Lung (tissue), 12 donors: ENCODE results near the gene TMCC1. TPM values are rescaled to one million over a fixed set of nuclear protein-coding genes. Genes with fewer than 3 reads are reported as not detected.

Experiments
- ATAC-seq: fragments of 200-7000 bp; cut with Tn5 transposase; one replicate; pipeline ENCODE4 v1.9.1; 2020; ENCODE audit warnings: moderate number of reproducible peaks; ENCODE audit not compliant: insufficient read depth, low FRiP score
- DNase-seq, 3 donors: peaks; one replicate each; pipeline ENCODE4 v3.0.0-alpha.2; 2013 to 2017
- H3K27ac ChIP-seq, 2 donors: one replicate each; pipeline ENCODE4 v1.5.1; 2013; ENCODE audit warnings: mild to moderate bottlenecking in 2 of 2, moderate library complexity in 2 of 2, control low read depth in 1 of 2, inconsistent platforms in 1 of 2, low read depth in 1 of 2, low read length in 1 of 2
- H3K27me3 ChIP-seq, 3 donors: one replicate each; pipeline ENCODE4 v1.5.1; 2013; ENCODE audit warnings: low read length in 2 of 3; ENCODE audit not compliant: control insufficient read depth in 3 of 3, insufficient read depth in 3 of 3
- H3K36me3 ChIP-seq, 4 donors: one replicate each; pipeline ENCODE4 v1.5.1; 2013; ENCODE audit warnings: low read length in 4 of 4, mild to moderate bottlenecking in 1 of 4, moderate library complexity in 1 of 4; ENCODE audit not compliant: control insufficient read depth in 4 of 4, insufficient read depth in 4 of 4
- H3K4me1 ChIP-seq, 5 donors: one replicate each; pipeline ENCODE4 v1.5.1; 2013; ENCODE audit warnings: low read length in 5 of 5, mild to moderate bottlenecking in 2 of 5, moderate library complexity in 1 of 5; ENCODE audit not compliant: control insufficient read depth in 5 of 5, insufficient read depth in 5 of 5
- H3K4me3 ChIP-seq: one replicate; pipeline ENCODE4 v1.5.1; 2013; ENCODE audit warnings: mild to moderate bottlenecking, control low read depth, moderate library complexity
- H3K9ac ChIP-seq, 2 donors: one replicate each; pipeline ENCODE4 v1.5.1; 2013; ENCODE audit warnings: low read length in 2 of 2, control low read depth in 1 of 2; ENCODE audit not compliant: insufficient read depth in 1 of 2
- H3K9me3 ChIP-seq, 4 donors: one replicate each; pipeline ENCODE4 v1.5.1; 2013; ENCODE audit warnings: low read length in 3 of 4, mild to moderate bottlenecking in 1 of 4, moderate library complexity in 1 of 4; ENCODE audit not compliant: control insufficient read depth in 4 of 4, insufficient read depth in 3 of 4
- WGBS, 2 donors: extraction: QIAGEN DNeasy Blood & Tissue Kit; methylation state at CpG; one replicate each; pipeline ENCODE4 v1.1.7; 2013; 5-methylcytosine and 5-hydroxymethylcytosine counted together
- polyA plus RNA-seq, 2 donors: library from polyadenylated mRNA; stranded (reverse); fragments of 200-250 nt; gene quantifications; one replicate each; pipeline ENCODE4 v1.2.1, GENCODE V29; 2013
- total RNA-seq, 2 donors: library from RNA; depleted of rRNA in 1 of 2; stranded (reverse); fragments of >200 nt in 1 of 2; gene quantifications; one replicate each; pipeline ENCODE4 v1.2.1, GENCODE V29; 2014 to 2021
- TF ChIP-seq, protein P1 (sequence below): IDR thresholded peaks from 2 replicates; pipeline ENCODE4 v1.5.1; 2012; ENCODE audit warnings: mild to moderate bottlenecking; ENCODE audit errors: control extremely low read depth, extremely low read depth
- donor health status: control.
- donor health status: control.
- donor health status: Bipolar disorder and iron deficiency.
- donor health status: healthy.
- donor health status: DM: yes; HTN: yes; CAD: no.

TMCC1 gene
- total and polyA plus RNA-seq, 4 donors, result 8.7 to 39.4 (median 22.8) TPM

- TF ChIP-seq, protein P1, sequence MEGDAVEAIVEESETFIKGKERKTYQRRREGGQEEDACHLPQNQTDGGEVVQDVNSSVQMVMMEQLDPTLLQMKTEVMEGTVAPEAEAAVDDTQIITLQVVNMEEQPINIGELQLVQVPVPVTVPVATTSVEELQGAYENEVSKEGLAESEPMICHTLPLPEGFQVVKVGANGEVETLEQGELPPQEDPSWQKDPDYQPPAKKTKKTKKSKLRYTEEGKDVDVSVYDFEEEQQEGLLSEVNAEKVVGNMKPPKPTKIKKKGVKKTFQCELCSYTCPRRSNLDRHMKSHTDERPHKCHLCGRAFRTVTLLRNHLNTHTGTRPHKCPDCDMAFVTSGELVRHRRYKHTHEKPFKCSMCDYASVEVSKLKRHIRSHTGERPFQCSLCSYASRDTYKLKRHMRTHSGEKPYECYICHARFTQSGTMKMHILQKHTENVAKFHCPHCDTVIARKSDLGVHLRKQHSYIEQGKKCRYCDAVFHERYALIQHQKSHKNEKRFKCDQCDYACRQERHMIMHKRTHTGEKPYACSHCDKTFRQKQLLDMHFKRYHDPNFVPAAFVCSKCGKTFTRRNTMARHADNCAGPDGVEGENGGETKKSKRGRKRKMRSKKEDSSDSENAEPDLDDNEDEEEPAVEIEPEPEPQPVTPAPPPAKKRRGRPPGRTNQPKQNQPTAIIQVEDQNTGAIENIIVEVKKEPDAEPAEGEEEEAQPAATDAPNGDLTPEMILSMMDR, result no peak
Measured at GRCh38 chr3:129617381-129618185, 275.9 kb downstream of the TMCC1 start.

GRCh38 chr3:129616713-129617112, 276.8 kb downstream of the TMCC1 start:
- no peaks in the 10 kb centered on the region for H3K36me3 ChIP-seq
- H3K4me3 ChIP-seq, result no peak overlapping the region
- 26 to 35% methylated on average over 5 of the region's 5 CpGs for WGBS, 2 donors
- H3K9me3 ChIP-seq, result no peaks in the 10 kb centered on the region
- TF ChIP-seq, protein P1, result no peak
- H3K27ac ChIP-seq, result peak overlapping the region; percentile 54 to 82
- no peaks in the 10 kb centered on the region for H3K27me3 ChIP-seq
- ATAC-seq (no peak), DNase-seq (no peak)
- no peak overlapping the region for H3K9ac ChIP-seq
- peaks cover 0 to 44% (median 14%) of the 10 kb centered on the region in 5 donors for H3K4me1 ChIP-seq

More at GRCh38 chr3:129617381-129618185, 275.9 kb downstream of the TMCC1 start:
- Histone ChIP-seq H3K27ac (peak overlapping the region in 1 of 2 donors; percentile 82), H3K9ac (no peak overlapping the region), H3K4me1 (peaks cover 0 to 40% (median 9%) of the 10 kb centered on the region in 5 donors), H3K36me3 (no peaks in the 10 kb centered on the region), H3K27me3 (no peaks in the 10 kb centered on the region), H3K9me3 (no peaks in the 10 kb centered on the region), H3K4me3 (no peak overlapping the region)
- 88 to 89% methylated on average over 12 of the region's 12 CpGs for WGBS, 2 donors
- ATAC-seq, result no peak
- no peak for DNase-seq

DNA sequence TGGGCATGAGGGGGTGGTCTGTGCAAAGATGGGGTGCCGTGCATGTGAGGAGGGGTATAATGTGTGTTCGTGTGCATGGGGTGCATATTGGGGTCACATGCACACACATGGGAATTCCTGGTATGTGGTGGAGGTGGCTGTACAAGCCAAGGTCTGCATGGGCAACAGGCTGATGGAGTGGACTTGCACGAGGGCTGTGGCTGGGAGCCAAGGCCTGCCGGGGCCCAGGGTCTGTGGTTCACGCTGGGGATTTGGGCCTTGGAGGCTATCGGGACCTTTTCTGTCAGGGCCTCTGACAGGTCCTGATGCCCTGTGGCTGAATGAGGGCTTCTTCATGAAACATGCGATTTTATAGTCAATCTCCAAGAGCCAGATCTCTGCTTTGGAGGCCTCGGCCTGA, 277.2 kb downstream of the TMCC1 start:
- H3K4me3 ChIP-seq, result no peak overlapping the region
- no peaks in the 10 kb centered on the region for H3K36me3 ChIP-seq
- ATAC-seq, result no peak
- DNase-seq, result no peak
- H3K27ac ChIP-seq, result peak overlapping the region; percentile 54 to 82
- peaks cover 0 to 44% (median 16%) of the 10 kb centered on the region in 5 donors for H3K4me1 ChIP-seq
- TF ChIP-seq, protein P1, result no peak
- H3K27me3 ChIP-seq, result no peaks in the 10 kb centered on the region
- no peak overlapping the region for H3K9ac ChIP-seq
- no peaks in the 10 kb centered on the region for H3K9me3 ChIP-seq
- 54 to 73% methylated on average over 8 of the region's 8 CpGs for WGBS, 2 donors
